Lower leg skin (tissue), 4 donors: ENCODE measurements around the gene KRTAP1-1. TPM values are rescaled to one million over a fixed set of nuclear protein-coding genes. Genes with fewer than 3 reads are reported as not detected.
"Not testable (repeated sequence)": the region's sequence is repeated elsewhere in the genome, so short reads cannot be mapped to it uniquely, and the experiment has no call there.

ENCODE experiments used
- DNase-seq, 2 donors: peaks; one replicate each; pipeline ENCODE4 v3.0.0-alpha.2; 2019; ENCODE audit warnings: low spot score in 2 of 2
- H3K4me3 ChIP-seq: fragments of 200-600 bp; sonication (generic); 2 replicates; pipeline ENCODE4 v1.5.1; 2017; ENCODE audit warnings: mild to moderate bottlenecking, low read depth; ENCODE audit not compliant: poor library complexity, severe bottlenecking
- CTCF ChIP-seq, 3 donors: fragments of 450-650 bp; IDR thresholded peaks; one replicate each; pipeline ENCODE4 v1.5.1; 2016; ENCODE audit warnings: antibody characterized with exemption in 3 of 3, mild to moderate bottlenecking in 3 of 3, moderate library complexity in 2 of 3
- POLR2A ChIP-seq, 2 donors: fragments of 450-650 bp; IDR thresholded peaks; one replicate each; pipeline ENCODE4 v1.6.1; 2016 to 2017; ENCODE audit warnings: antibody characterized with exemption in 2 of 2, mild to moderate bottlenecking in 1 of 2, moderate library complexity in 1 of 2
- WGBS, 2 donors: methylation state at CpG; one replicate each; pipeline ENCODE4 v1.1.5; 2018; 5-methylcytosine and 5-hydroxymethylcytosine counted together
- intact Hi-C: fragments of 100-400 bp; cut with DNase I; formaldehyde crosslinking; loops from one replicate; pipeline ENCODE4 v1.15.0; 2023; ENCODE audit warnings: low total_unique reads
- total RNA-seq, 4 donors: library from RNA; depleted of rRNA; stranded (reverse); fragments of >200 nt; gene quantifications; one replicate each; pipeline ENCODE4 v1.1.0, GENCODE V29; 2016

KRTAP1-1 gene
- total RNA-seq, 4 donors from 2014 or later: 0.32 to 195 (median 5.1) TPM; not detected in 1

DNA sequence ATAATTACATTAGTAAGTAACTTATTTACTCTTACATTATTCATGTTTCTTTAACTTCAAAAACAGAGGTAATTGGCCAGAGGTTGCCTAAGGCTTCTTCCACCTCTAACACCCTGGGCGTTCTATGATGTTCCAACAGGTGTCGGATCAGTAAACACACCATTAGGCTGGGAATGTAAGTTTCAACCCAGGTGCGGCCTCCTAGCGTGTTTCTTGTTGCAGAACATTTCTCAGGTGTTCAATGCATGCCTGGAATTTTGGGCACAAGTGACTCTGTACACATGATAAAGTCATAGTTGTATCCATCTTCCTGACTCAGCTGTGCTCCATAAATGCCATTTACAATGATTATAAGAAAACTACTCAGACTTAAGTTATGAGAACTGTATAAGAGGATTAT lies 12.8 kb upstream of the KRTAP1-1 start:
- no peak overlapping the region for H3K4me3 ChIP-seq
- WGBS, 2 donors: 93 to 97% methylated on average over 4 of the region's 4 CpGs
- DNase-seq: no peak
- intact Hi-C loops: no loop called here
- TF ChIP-seq CTCF (IDR thresholded peaks at IDR 0.05): no peak

- TF ChIP-seq POLR2A (IDR thresholded peaks at IDR 0.05) (no peak), CTCF (IDR thresholded peaks at IDR 0.05) (no peak)
- no peak overlapping the region for H3K4me3 ChIP-seq
- DNase-seq: no peak
- intact Hi-C loops: no loop called here
These were observed 11.3 kb upstream of the KRTAP1-1 start for GRCh38 chr17:41052566-41052965.

- H3K4me3 ChIP-seq: no peak overlapping the region
- no peak for DNase-seq
- intact Hi-C loops: no loop called here
- no peak for TF ChIP-seq CTCF (IDR thresholded peaks at IDR 0.05)
- TF ChIP-seq POLR2A (IDR thresholded peaks at IDR 0.05): no peak
- WGBS, 2 donors: 50 to 75% methylated on average over 2 of the region's 2 CpGs
These were observed 7.9 kb upstream of the KRTAP1-1 start for GRCh38 chr17:41049110-41049509.

- no peak for TF ChIP-seq CTCF (IDR thresholded peaks at IDR 0.05)
- TF ChIP-seq POLR2A (IDR thresholded peaks at IDR 0.05): no peak
- H3K4me3 ChIP-seq: no peak overlapping the region
- intact Hi-C loops: no loop called here
- WGBS, 2 donors: 56 to 67% methylated on average over 7 of the region's 7 CpGs
- DNase-seq: no peak
These were observed 7.2 kb upstream of the KRTAP1-1 start for GRCh38 chr17:41048441-41048840.

GRCh38 chr17:41046735-41047465 lies 5.7 kb upstream of the KRTAP1-1 start, which contains the start of gene KRTAP2-1:
TSS of gene KRTAP2-1 (minus strand) at chr17:41047316. CDS start at chr17:41047267, 49 bp downstream.
- DNase-seq, intact Hi-C loops, H3K4me3 ChIP-seq: not testable (repeated sequence)
- 65 to 75% methylated on average over 9 to 10 of the region's 33 CpGs for WGBS, 2 donors

DNA sequence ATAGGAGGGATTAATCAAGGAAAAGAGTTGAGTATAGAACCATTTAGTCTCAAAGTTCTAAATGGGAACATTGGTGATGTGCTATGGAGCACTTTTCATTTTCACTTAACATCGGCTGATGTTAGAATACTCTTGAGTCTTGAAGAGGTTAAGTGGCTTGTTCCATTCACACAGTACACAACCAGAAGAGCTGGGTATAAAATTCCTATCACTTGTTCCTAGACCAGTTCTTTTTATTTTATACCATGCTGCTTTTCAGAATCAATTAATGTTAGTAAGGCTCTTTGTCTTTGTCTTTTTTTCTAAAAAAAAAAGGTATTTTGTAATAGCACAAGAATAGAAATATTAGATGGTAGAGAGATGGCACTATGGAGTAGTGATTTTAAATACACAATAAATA lies 1.7 kb upstream of the KRTAP1-1 start:
- 97 to 98% methylated on average over 1 of the region's 1 CpG for WGBS, 2 donors
- intact Hi-C loops: no loop called here
- H3K4me3 ChIP-seq: no peak overlapping the region
- no peak for DNase-seq
- TF ChIP-seq CTCF (IDR thresholded peaks at IDR 0.05): no peak
- TF ChIP-seq POLR2A (IDR thresholded peaks at IDR 0.05): no peak
